BE2C (cell line): ENCODE data around the gene DNAAF9.

Source experiments
- DNase-seq: peaks from one replicate; pipeline ENCODE4 v3.0.0-alpha.2; 2020
- H3K27me3 ChIP-seq: fragments of 250-450 bp; sonication (Bioruptor Pico); 2 replicates; pipeline ENCODE4 v1.5.1; 2020; ENCODE audit warnings: mild to moderate bottlenecking
- H3K36me3 ChIP-seq: fragments of 250-450 bp; sonication (Bioruptor Pico); 2 replicates; pipeline ENCODE4 v1.5.1; 2020; ENCODE audit warnings: mild to moderate bottlenecking
- H3K4me1 ChIP-seq: fragments of 250-450 bp; sonication (Bioruptor Pico); 2 replicates; pipeline ENCODE4 v1.5.1; 2020
- H3K4me3 ChIP-seq: 2 replicates; pipeline ENCODE4 v1.5.1; 2011; ENCODE audit warnings: low read depth, low read length
- H3K9me3 ChIP-seq: fragments of 250-450 bp; sonication (Bioruptor Pico); 2 replicates; pipeline ENCODE4 v1.5.1; 2020
- CTCF ChIP-seq: IDR thresholded peaks from 2 replicates; pipeline ENCODE4 v1.5.1; 2012; ENCODE audit warnings: mild to moderate bottlenecking, low read depth, low read length

Gene DNAAF9

GRCh38 chr20:3390759-3391425 is 16.6 kb downstream of the DNAAF9 start:
- no peaks in the 10 kb centered on the region for H3K4me1 ChIP-seq
- no peaks in the 10 kb centered on the region for H3K36me3 ChIP-seq
- TF ChIP-seq CTCF: no peak
- H3K9me3 ChIP-seq: no peaks in the 10 kb centered on the region; the same call in 1 of the 2 replicates
- no peak overlapping the region for H3K4me3 ChIP-seq
- no peaks in the 10 kb centered on the region for H3K27me3 ChIP-seq
- DNase-seq: no peak

GRCh38 chr20:3383878-3384495 is 23.5 kb downstream of the DNAAF9 start:
- no peak overlapping the region for H3K4me3 ChIP-seq
- no peaks in the 10 kb centered on the region for H3K9me3 ChIP-seq
- TF ChIP-seq CTCF: no peak
- peaks cover 2% of the 10 kb centered on the region for H3K36me3 ChIP-seq
- H3K27me3 ChIP-seq: no peaks in the 10 kb centered on the region
- no peaks in the 10 kb centered on the region for H3K4me1 ChIP-seq
- DNase-seq: no peak

- TF ChIP-seq CTCF: no peak
- H3K4me1 ChIP-seq: no peaks in the 10 kb centered on the region
- no peak for DNase-seq
- H3K27me3 ChIP-seq: no peaks in the 10 kb centered on the region
- H3K9me3 ChIP-seq: no peaks in the 10 kb centered on the region
- peaks cover 2% of the 10 kb centered on the region for H3K36me3 ChIP-seq
- no peak overlapping the region for H3K4me3 ChIP-seq
Measured at GRCh38 chr20:3382836-3383235, 24.6 kb downstream of the DNAAF9 start.

GRCh38 chr20:3380228-3381070 is 27.0 kb downstream of the DNAAF9 start:
- peaks cover 2% of the 10 kb centered on the region for H3K36me3 ChIP-seq
- no peak for TF ChIP-seq CTCF

GRCh38 chr20:3378138-3378537 is 29.3 kb downstream of the DNAAF9 start:
- DNase-seq: no peak
- Histone ChIP-seq H3K27me3 (no peaks in the 10 kb centered on the region), H3K4me3 (no peak overlapping the region), H3K9me3 (no peaks in the 10 kb centered on the region), H3K4me1 (no peaks in the 10 kb centered on the region), H3K36me3 (peaks cover 9% of the 10 kb centered on the region)
- no peak for TF ChIP-seq CTCF

More at GRCh38 chr20:3380228-3381070, 27.0 kb downstream of the DNAAF9 start:
- DNase-seq: no peak
- H3K9me3 ChIP-seq: no peaks in the 10 kb centered on the region
- H3K4me3 ChIP-seq: no peak overlapping the region
- H3K27me3 ChIP-seq: no peaks in the 10 kb centered on the region
- no peaks in the 10 kb centered on the region for H3K4me1 ChIP-seq
